GM11168 (cell line): ENCODE data around the gene TAF10.

Experiments
- in situ Hi-C: fragments of 300-500 bp; cut with MboI; formaldehyde crosslinking; loops from one replicate; pipeline ENCODE4 v1.12.0; 2022; ENCODE audit warnings: low sequenced_read_pairs; ENCODE audit not compliant: unreplicated experiment

The TAF10 gene

DNA sequence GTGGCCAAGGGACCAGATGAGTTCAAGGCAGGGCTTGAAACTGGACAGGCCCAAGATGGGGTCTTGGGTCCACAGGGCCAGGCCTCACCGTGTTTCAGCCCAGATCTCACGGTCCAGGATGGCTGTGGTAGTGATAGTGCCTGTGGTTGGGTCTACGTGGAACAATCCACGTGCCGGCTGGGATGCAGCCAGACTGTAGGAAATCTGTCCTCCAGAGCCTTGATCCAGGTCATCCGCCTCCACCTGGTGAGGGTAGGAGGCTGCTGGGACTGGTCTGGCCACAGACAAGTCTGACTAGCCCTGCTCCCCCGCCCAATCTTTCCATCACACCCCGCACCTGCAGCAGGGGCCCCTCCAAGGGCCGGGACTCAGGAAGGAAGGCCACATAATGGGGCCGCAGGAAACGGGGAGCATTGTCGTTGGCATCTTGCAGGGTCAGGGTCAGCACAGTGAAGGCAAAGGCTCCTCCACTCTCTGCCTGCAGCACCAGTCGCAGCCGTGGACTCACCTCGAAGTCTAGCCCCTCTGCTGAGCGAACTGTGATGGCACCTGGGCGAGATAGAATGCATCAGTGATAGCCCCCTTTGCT is 13.9 kb upstream of the TAF10 start:
- in situ Hi-C loops, result no loop called here

DNA sequence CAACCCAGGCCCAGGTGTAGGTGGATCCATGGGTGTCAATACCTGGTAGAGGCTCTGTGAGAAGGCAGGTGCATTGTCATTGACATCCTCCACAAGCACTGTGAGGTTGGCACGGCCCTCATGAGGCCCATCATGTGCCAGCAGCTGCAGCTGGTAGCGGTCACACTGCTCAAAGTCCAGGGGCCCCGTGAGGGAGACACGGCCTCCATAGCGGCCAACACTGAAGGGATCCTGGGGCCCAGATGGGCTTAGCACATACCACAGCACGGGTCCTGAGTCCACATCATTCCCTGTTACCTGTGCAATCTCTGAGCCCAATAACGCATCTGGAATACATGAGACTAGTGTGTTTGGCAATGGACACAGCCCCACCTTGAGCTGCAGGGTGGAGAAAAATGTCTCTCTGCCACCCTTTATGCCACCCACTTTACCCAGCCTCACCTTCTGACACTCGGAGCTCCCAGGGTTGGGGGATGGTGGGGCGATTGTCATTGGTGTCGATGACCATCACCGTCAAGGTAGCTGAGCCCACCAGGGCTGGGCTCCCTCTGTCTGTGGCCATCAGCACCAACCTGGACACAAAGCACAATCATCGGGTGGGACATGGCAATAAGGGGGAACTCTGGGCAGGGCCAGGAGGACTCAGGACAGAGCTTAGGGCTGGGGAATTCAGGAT is 13.3 kb upstream of the TAF10 start:
- in situ Hi-C loops, result no loop called here

DNA sequence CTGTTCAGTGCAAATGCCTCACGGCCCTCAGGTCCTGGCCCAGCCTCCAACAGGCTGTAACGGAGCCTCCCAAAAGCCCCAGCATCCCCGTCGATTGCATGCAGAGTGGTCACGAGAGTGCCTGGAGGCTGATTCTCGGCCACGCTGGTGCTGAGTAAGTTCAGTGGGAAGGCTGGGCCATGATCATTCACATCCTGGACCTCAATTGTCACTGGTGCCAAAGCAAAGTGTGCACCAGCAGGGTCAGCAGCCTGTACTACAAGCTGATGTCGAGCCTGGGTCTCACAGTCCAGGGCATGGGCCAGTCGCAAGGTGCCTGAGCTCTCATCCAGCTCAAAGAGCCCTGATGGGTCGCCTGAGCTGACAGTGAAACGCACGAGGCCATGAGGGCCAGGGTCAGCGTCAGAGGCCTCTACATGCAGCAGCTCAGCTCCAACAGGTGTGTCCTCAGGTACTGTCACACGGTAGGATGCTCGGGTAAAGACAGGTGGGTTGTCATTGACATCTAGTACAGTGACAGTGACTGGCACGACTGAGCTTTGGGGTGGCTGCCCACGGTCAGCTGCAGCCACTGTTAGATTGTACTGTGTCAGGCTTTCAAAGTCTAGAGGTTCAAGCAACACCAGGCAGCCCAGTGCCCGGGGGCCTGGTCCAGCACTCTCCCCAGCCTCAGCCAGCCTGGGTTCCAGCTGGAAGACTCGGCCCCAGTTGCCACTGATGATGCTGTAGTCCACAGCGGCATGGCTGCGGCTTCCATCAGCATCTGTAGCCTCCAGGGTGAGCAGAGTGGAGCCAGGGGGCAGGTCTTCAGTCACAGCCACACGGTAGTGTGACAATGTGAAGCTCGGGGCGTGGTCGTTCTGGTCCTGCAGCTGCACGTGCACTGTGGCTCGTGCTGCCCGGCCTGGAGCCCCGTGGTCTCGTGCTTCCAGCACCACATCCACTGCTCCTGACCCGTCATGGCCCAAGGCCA is 11.7 kb upstream of the TAF10 start:
- in situ Hi-C loops, result no loop called here

DNA sequence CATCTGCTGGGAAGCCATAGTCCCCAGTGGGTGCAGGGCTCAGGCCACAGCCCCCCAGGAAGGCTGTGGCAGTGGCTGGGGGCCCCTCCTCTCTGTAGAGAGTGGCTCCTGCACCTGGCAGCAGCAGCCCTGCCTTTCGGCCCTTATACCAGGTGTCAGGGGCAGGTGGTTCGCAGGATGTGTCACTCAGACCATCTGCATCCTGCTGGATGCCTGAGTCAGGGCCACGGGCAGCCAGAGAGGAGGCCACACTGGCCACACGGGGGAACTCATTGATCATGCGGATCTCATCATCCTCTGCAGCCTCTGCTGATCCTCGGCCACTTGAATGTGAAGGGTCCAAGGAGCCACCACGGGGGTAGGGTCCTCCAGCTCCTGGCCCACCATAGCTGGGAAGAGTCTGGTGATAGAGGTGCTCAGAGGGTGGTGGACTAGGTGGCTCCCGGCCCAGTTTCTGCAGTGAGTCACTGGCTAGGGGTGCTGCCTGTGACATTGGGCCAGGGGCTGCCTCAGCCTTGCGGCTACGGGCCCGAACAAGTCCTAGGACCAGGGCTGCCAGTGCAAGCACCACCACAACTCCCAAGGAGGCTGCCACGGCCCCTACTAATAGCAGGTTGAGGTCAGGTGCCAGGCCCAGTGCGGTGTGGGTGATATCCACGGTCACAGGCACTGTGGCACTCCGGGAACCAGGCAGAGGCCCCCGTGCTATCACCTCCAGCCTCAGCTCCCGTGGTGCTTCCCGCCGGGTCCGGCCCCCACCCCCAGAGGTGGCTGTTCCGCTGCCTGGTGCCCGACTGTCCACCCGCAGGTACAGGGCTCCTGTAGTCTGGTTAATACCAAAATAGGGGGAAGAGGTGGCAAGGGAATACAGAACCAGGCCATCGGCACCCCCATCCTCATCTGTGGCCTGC is 10.5 kb upstream of the TAF10 start:
- in situ Hi-C loops, result no loop called here

DNA sequence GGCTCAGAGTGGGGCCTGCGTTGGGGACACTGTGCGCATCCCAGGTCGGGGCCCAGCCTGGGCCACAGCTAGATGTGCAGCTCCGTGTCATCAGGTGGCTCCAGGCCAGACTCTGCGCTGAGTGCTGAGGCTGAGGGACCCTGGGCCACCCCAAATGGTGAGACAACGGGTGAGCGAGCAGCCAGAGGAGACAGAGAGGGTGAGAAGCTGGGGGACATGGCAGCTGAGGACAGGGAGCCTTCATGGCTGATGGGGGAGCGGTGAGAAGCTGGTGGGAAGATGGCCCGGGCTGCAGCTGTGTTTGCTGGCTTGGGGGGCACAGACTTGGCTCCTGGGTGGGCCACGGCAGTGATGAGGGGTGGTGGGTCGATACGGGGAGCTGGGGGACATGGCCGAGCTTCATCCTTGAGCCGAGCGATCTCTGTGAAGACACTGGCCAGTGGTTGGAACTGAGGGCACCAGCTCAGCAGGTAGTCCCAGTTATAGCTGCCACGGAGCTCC is 9.7 kb upstream of the TAF10 start:
- in situ Hi-C loops, result no loop called here

DNA sequence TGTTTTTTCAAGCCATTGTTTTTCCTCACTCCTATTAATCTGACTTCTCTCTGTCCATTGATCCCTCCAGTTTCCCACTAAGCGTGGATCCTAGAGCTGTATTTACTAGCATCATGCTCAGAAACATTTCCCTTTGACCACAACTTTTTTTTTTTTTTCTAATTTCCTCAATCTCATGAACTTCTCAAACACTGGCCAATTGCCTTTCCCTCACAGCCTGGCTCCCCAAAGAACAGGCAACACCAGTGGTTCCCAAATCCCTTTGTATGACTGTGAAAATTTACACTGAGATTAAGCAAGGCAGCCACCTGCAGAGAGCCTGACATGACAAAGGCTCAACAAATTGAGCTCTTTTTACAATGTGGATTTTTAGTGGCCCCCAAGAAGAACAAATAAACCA is 8.6 kb upstream of the TAF10 start:
- in situ Hi-C loops, result no loop called here

DNA sequence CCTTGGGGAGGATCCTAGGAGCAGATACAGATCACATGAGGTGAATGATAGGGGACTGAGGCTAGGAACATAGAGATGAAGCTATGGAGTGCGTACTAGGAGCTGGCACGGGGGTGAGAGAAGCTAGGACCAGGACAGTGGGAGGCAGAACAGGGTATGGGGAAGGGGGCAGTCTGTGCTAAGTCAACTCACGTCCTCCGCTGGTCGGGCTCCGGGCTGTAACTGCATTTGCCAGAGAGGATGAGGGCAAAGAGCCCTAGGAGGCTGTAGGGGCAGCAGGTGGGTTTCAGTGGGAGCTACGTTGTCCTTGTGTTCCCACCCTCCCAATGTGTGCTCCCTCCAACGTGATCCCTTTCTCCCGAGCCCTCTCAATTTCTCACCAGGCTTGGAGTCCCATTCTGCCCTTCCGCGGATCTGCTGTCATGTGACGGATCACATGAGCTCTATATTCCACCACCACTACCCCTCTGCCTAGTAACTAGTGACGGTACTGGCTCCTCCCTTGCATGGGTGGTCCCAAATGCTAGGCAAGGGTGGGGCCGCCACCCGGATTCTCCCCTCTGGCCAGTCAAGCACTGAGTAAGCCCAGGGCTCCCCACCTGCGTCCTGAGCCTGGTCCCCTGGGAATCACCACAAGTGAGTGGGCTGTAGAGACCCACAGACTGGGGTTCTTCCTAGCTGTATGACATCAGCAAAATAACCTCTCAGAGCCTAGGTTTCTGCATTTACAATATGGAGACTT is 7.2 kb upstream of the TAF10 start, which contains the start of gene TPP1:
TSS of gene TPP1 (minus strand) at position 419 of the 742 bp plus-strand sequence. CDS start at position 397, 22 bp downstream.
- in situ Hi-C loops, result no loop called here

DNA sequence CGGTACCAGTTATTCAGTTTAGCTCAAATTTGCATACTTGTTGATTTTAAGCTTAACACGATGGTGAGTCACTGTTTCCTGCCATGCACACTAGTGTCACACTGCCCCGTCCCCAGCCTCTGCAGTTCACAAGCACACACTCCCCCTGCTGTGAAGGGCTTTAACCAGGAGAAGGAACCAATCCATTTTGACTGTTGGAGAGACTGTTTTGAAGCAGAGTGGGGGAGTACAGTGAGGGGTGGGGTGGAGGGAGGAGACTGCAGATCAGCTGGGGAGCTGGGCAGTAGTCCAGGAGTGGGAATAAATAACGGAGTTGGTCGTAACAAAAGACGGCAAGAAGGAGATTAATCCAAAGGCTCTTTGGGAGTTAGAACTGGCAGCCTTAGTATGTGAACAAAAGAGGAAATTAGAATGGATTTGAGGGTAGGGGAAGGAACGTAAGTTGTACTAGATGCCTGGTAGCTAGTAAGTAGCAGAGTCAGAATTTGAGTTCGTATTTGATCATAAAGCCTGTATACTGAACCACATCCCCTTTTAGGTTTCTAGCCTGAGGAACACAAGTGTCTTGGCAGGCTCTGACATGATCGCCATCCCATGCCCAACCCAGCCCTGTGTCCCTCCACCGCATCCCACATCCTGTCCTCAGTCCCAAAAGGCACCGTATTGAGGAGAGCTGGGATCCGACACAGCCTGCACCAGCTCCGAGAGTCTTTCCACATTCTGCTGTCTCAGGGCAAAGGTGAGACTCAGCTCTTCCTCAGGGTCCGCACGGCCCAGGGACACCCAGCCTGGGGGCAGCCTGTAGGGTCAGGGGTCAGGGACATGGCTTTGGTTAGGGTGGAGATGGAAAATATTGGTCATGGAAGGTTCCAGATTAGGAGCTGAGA is 6.3 kb upstream of the TAF10 start:
- in situ Hi-C loops, result no loop called here

DNA sequence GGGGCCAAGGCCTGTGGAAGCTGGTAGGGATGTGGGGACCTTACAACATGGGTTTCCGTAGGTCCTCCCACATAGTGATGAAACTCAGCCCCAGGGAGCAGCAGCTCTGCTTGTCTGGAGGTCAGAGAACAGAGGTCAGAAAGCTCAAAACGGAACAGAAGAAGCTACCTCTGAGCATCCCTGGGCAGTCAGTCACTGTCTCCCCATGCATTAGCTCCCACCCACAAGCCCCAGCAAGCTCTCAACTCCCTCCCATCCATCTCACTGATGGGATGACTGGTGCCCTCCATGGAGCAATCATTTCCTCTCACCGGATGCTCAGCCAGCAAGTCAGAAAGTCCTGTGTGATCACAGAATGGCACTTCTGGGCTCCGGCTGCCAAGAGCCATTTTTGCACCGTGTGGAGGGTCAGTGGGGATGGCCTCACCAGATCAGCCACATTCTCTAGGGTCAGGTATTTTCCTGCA is 5.3 kb upstream of the TAF10 start:
- in situ Hi-C loops, result no loop called here

DNA sequence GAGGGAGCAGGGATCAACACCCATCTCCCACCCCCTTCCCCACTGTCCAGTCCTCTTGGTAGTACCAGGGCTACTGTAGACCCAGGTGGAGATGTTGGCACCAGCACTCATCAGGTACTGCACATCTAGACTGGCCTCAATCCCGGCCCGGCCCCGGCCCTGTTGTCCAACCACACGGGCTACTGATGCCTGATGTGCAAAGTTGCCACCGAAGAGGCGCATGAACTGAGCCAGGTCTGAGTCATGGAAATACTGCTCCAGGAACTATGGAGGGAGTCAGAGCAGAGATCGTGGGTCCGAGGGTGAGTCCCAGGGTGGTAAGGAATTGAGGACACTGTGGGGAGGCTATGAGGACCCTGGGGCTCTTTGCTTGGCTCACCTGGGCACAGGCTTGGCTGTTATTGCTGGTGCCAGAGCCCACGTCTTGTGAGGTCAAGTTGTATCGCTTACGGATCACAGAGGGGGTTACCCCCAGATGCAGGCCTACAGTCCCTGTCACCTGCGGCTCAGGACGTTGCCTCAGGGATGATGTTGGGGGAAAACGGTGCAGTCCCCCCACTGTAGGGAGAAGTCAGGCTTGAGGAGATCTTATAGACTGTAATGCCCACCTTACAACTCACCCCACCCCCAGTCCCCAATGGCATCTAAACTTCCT is 4.7 kb upstream of the TAF10 start:
- in situ Hi-C loops, result no loop called here

DNA sequence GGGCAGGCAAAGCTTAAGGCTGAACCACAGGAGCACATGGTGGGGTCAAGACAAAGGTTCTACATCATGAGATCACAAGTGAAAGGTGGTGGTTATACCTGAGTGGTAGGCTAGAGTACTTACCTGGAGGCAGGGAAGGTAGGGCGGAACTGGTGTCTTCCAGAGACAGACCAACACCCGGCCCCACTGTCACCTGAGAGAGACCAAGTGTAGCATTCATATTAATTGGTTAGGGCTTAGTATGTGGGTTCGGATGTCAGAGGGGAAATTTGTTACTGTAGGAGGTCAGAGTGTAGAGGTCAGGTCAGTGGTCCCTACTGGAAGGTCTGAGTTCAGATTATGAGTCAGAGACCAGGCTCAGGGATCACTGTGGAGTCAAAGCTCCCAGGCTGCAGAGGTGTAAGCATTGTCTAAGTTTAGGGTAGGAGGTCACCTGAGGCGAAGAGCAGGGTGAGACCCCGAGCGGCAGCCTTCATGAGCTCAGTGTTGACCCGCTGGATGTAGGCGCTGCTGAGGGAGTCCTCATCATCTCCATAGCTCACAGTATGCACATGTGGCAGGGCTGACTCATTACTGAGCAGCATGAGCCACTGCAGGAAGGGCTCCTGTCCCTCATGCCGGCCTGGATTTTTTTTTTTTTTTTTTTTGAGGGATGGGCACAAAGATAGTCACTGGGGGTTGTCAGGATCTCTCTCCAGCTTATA is 4.0 kb upstream of the TAF10 start:
- in situ Hi-C loops, result no loop called here

DNA sequence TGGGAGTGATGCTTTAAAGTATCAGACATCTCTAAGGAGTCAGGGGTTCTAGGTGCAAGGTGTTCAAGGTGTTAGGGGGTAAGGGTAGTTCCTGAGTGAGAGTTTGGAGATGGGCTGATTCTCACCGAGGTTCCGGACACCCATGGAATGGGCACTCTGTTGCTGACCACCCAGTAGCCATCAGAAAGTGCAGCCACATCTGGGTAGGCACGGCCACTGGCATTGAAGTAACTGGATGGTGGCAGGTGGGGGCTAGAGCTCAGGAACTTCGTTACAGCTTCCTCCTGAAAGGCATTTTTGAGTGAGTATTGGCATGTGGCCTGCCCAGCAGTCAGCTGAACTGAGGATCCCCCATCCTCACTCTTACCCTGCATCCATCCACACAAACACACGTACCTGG is 3.0 kb upstream of the TAF10 start:
- in situ Hi-C loops, result no loop called here

DNA sequence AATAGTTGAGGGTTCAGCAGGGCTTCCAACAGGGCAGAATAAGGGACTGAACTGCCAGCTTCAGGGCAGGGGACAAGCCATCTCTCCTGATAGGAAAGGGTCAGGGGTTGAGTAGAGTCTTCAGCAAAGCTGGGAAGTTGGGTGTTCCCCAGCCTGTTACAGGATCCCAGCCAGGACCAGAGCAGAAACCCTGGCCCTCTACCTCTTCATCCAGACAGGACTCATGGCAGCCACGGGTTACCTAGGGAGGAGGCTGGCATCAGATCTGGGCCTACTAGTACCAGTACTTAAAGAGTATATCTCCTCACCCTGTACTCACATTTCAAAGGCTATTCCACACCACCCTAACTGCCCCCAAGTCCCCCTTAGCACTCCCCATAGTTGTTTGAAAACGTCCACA is 2.4 kb upstream of the TAF10 start:
- in situ Hi-C loops, result no loop called here

DNA sequence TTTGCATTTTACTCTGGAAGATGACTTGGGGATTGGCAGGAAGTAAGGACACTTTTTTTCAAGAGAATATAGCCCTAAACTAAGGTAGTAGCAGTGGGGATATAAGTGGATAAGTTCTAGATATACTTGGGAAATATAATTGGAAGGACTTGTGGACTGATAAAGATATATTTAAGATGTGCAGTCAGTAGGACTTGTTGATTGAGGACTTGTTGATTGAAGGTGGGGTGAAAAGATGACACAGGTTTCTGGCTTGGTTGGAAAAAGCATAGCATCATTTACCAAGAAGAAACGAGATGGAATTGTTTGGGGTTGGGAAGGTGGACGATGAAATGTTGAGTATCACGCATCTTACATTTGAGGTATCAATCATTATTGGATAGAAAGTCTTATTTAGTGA is 1.5 kb upstream of the TAF10 start:
- in situ Hi-C loops, result no loop called here

DNA sequence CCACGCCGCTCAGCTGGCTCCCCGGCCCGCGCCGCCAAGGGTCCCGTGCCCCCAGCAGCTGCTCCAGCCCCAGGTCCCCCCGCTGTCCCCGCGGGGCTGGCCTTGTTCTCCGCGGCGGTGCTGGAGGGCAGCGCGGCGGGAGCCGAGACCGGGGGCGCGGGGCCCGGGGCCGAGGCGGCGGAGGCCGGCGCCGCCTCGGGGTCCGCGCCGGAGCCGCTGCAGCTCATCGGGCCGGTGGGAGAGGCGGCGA is 128 bp downstream of the TAF10 start:
- in situ Hi-C loops, result no loop called here

DNA sequence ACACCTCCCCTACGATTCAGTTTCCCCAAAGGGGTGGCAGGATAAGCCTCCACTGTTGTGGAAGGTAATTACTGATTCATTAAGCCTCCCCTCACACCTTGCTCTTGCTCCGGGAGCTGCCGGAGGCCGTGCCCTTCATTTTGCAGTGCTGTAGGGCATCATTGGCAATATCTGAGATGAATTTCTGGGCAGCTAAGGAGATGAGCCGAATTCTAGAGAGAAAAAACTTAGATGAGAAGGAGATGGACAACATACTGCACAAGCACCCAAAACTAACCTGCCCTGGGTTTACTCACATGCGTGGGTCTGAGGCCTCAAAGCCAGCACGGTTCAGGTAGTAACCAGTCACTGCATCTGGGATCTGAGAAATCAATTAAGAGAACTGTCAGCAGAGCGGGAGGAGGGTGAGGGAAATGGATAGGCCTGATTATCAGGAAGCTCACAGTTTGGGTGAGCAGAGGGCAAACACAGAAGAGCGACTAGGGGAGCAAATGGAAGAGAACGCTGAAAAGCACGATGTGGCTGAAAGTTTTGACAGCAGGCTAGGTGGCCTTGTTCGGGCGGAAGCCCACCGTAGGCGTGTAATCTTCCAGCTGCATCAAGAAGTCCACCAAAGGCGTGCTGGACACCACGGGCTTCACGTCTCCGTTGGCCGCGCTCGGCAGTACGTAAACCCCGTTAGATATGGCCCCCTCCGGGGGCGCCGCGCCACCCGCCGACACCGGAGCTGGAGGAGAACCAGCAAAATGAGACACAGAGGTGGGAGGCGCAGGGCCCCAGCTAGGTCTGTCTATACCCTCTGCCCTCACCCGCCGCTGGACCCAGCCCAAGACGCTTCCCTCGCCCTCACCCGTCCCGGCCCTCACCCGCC is 689 bp downstream of the TAF10 start:
- in situ Hi-C loops, result no loop called here
